ENCODE data around the gene SLC7A14.

Gene SLC7A14

GRCh38 chr3:170487031-170487430, 98.8 kb downstream of the SLC7A14 start (continued):
- TF ChIP-seq TSHZ2 (CRISPR knock-in tag; IDR thresholded peaks at IDR 0.05) (no peak), TOX (CRISPR knock-in tag; IDR thresholded peaks at IDR 0.05; ENCODE audit: borderline replicate concordance) (no peak), GLIS3 (CRISPR knock-in tag; IDR thresholded peaks at IDR 0.05) (no peak)

- no peak for TF ChIP-seq SNAI2 (CRISPR knock-in tag; IDR thresholded peaks at IDR 0.05)
- no peak for TF ChIP-seq ESRRG (CRISPR knock-in tag; IDR thresholded peaks at IDR 0.05)
- TF ChIP-seq POU6F1 (CRISPR knock-in tag; IDR thresholded peaks at IDR 0.05; ENCODE audit: borderline replicate concordance, low read depth): no peak
- no peak for TF ChIP-seq ZFP30 (CRISPR knock-in tag; IDR thresholded peaks at IDR 0.05)
- no peak for TF ChIP-seq ZC3H10 (CRISPR knock-in tag; IDR thresholded peaks at IDR 0.05)
- TF ChIP-seq BACH2 (CRISPR knock-in tag; IDR thresholded peaks at IDR 0.05; ENCODE audit: borderline replicate concordance): no peak
- no peak for TF ChIP-seq TOX (CRISPR knock-in tag; IDR thresholded peaks at IDR 0.05; ENCODE audit: borderline replicate concordance)
- TF ChIP-seq CREB5 (CRISPR knock-in tag; IDR thresholded peaks at IDR 0.05; ENCODE audit: low read depth): no peak
- TF ChIP-seq ISL1 (CRISPR knock-in tag; IDR thresholded peaks at IDR 0.05): no peak
- no peak for TF ChIP-seq OSR1 (CRISPR knock-in tag; IDR thresholded peaks at IDR 0.05)
- no peak for TF ChIP-seq ZFP3 (CRISPR knock-in tag; IDR thresholded peaks at IDR 0.05)
- TF ChIP-seq CSDC2 (CRISPR knock-in tag; IDR thresholded peaks at IDR 0.05): no peak
- TF ChIP-seq PPARA (CRISPR knock-in tag; IDR thresholded peaks at IDR 0.05; ENCODE audit: borderline replicate concordance): no peak
- no peak for TF ChIP-seq CSRNP3 (CRISPR knock-in tag; IDR thresholded peaks at IDR 0.05)
- no peak for TF ChIP-seq ZNF70 (CRISPR knock-in tag; IDR thresholded peaks at IDR 0.05)
- ATAC-seq: no peak
These were observed 99.5 kb downstream of the SLC7A14 start for GRCh38 chr3:170486398-170486797.

GRCh38 chr3:170485696-170486095, 100.2 kb downstream of the SLC7A14 start:
- no peak for ATAC-seq
- TF ChIP-seq ARNTL (CRISPR knock-in tag; IDR thresholded peaks at IDR 0.05; ENCODE audit: borderline replicate concordance, low read depth) (no peak), ZFP30 (CRISPR knock-in tag; IDR thresholded peaks at IDR 0.05) (no peak), CSRNP3 (CRISPR knock-in tag; IDR thresholded peaks at IDR 0.05) (no peak), ZNF565 (CRISPR knock-in tag; conservative IDR thresholded peaks at IDR 0.05; ENCODE audit: low read depth) (no peak), ZNF8 (CRISPR knock-in tag; IDR thresholded peaks at IDR 0.05) (no peak), TOX (CRISPR knock-in tag; IDR thresholded peaks at IDR 0.05; ENCODE audit: borderline replicate concordance) (no peak), ISL1 (CRISPR knock-in tag; IDR thresholded peaks at IDR 0.05) (no peak), PATZ1 (CRISPR knock-in tag; IDR thresholded peaks at IDR 0.05; ENCODE audit: borderline replicate concordance) (no peak), PPARA (CRISPR knock-in tag; IDR thresholded peaks at IDR 0.05; ENCODE audit: borderline replicate concordance) (no peak), OSR1 (CRISPR knock-in tag; IDR thresholded peaks at IDR 0.05) (no peak), TCF4 (CRISPR knock-in tag; IDR thresholded peaks at IDR 0.05; ENCODE audit: borderline replicate concordance) (no peak), POU6F1 (CRISPR knock-in tag; IDR thresholded peaks at IDR 0.05; ENCODE audit: borderline replicate concordance, low read depth) (no peak), SNAI2 (CRISPR knock-in tag; IDR thresholded peaks at IDR 0.05) (no peak), ZC3H10 (CRISPR knock-in tag; IDR thresholded peaks at IDR 0.05) (no peak), TSHZ2 (CRISPR knock-in tag; IDR thresholded peaks at IDR 0.05) (no peak)

Measured in SK-N-SH treated with all-trans-retinoic acid at 6 μM for 48 hours (cell line).